ENCODE measurements around the gene PLVAP. TPM values are rescaled to one million over a fixed set of nuclear protein-coding genes. Genes with fewer than 3 reads are reported as not detected.

Gene PLVAP
- total and polyA plus RNA-seq, 5 donors from 2014 or later = not detected

- peak overlapping the region; percentile 63 to 99 (median 89) for H3K4me3 Mint-ChIP-seq
- no peak for ATAC-seq (ENCODE audit: low read depth in 2 of 2)
- H3K36me3 Mint-ChIP-seq = peaks cover 5% of the 10 kb centered on the region
- peaks cover 20% of the 10 kb centered on the region for H3K4me1 ChIP-seq (ENCODE audit: control insufficient read depth, insufficient read depth, low read length, poor library complexity, severe bottlenecking)
- no peak for DNase-seq
- H3K4me3 ChIP-seq (ENCODE audit: low read depth, low read length) = no peak overlapping the region
- no peaks in the 10 kb centered on the region for H3K27me3 ChIP-seq (ENCODE audit: control insufficient read depth, insufficient read depth, low read length)
- no peaks in the 10 kb centered on the region for H3K27me3 Mint-ChIP-seq
- peaks cover 25% of the 10 kb centered on the region for H3K36me3 ChIP-seq (ENCODE audit: control insufficient read depth, insufficient read depth, low read length)
- H3K9me3 ChIP-seq (ENCODE audit: control insufficient read depth in 2 of 2, low read length in 2 of 2) = no peaks in the 10 kb centered on the region
- no peaks in the 10 kb centered on the region for H3K9me3 Mint-ChIP-seq
- peak overlapping the region in 2 of 3 donors; percentile 86 to 90 for H3K27ac Mint-ChIP-seq
- peaks cover 6 to 39% (median 15%) of the 10 kb centered on the region in 4 donors for H3K4me1 Mint-ChIP-seq
- H3K27ac ChIP-seq (ENCODE audit: insufficient read depth, low read length, poor library complexity, severe bottlenecking) = no peak overlapping the region
These were observed 65.5 kb downstream of the PLVAP start for GRCh38 chr19:17311455-17312188.

GRCh38 chr19:17309965-17310461 lies 67.1 kb downstream of the PLVAP start:
- Histone ChIP-seq H3K4me3 (ENCODE audit: low read depth, low read length) (peak overlapping the region; percentile 81), H3K9me3 (ENCODE audit: control insufficient read depth in 2 of 2, low read length in 2 of 2) (no peaks in the 10 kb centered on the region), H3K27ac (ENCODE audit: insufficient read depth, low read length, poor library complexity, severe bottlenecking) (peak overlapping the region; percentile 82), H3K36me3 (ENCODE audit: control insufficient read depth, insufficient read depth, low read length) (peaks cover 14% of the 10 kb centered on the region), H3K27me3 (ENCODE audit: control insufficient read depth, insufficient read depth, low read length) (no peaks in the 10 kb centered on the region), H3K4me1 (ENCODE audit: control insufficient read depth, insufficient read depth, low read length, poor library complexity, severe bottlenecking) (peaks cover 32% of the 10 kb centered on the region)
- Mint-ChIP-seq H3K9me3 (no peaks in the 10 kb centered on the region), H3K27ac (peak overlapping the region; percentile 94 to 98 (median 97)), H3K4me1 (peaks cover 11 to 50% (median 21%) of the 10 kb centered on the region in 4 donors), H3K4me3 (peak overlapping the region; percentile 92 to 99 (median 98)), H3K27me3 (no peaks in the 10 kb centered on the region), H3K36me3 (peaks cover 5% of the 10 kb centered on the region)
- ATAC-seq (ENCODE audit: low read depth in 2 of 2) = no peak
- DNase-seq = no peak

- H3K4me3 Mint-ChIP-seq = peak within 1 kb of the TSS; percentile 92 to 99 (median 98)
- peak within 1 kb of the TSS; percentile 94 to 98 (median 97) for H3K27ac Mint-ChIP-seq
- H3K27ac ChIP-seq (ENCODE audit: insufficient read depth, low read length, poor library complexity, severe bottlenecking) = peak within 1 kb of the TSS; percentile 82
- H3K27me3 ChIP-seq (ENCODE audit: control insufficient read depth, insufficient read depth, low read length) = no peaks in the 10 kb centered on the region
- no peaks in the 10 kb centered on the region for H3K9me3 ChIP-seq (ENCODE audit: control insufficient read depth in 2 of 2, low read length in 2 of 2)
- peak within 1 kb of the TSS; percentile 81 for H3K4me3 ChIP-seq (ENCODE audit: low read depth, low read length)
- peaks cover 9% of the 10 kb centered on the region for H3K36me3 ChIP-seq (ENCODE audit: control insufficient read depth, insufficient read depth, low read length)
- H3K36me3 Mint-ChIP-seq = peaks cover 5% of the 10 kb centered on the region
- ATAC-seq (ENCODE audit: low read depth in 2 of 2) = peak; percentile 85 to 87
- H3K4me1 Mint-ChIP-seq = peaks cover 11 to 57% (median 24%) of the 10 kb centered on the region in 4 donors
- H3K9me3 Mint-ChIP-seq = no peaks in the 10 kb centered on the region
- H3K27me3 Mint-ChIP-seq = no peaks in the 10 kb centered on the region
- peak; percentile 99 to 100 (median 100) for DNase-seq
- peaks cover 35% of the 10 kb centered on the region for H3K4me1 ChIP-seq (ENCODE audit: control insufficient read depth, insufficient read depth, low read length, poor library complexity, severe bottlenecking)
These were observed 67.8 kb downstream of the PLVAP start, which contains the start of gene DDA1 for GRCh38 chr19:17309198-17309964. TSS of gene DDA1 (plus strand) at chr19:17309563. CDS start at chr19:17309655, 92 bp downstream.

GRCh38 chr19:17307876-17308377 lies 69.2 kb downstream of the PLVAP start:
- peaks cover 47% of the 10 kb centered on the region for H3K4me1 ChIP-seq (ENCODE audit: control insufficient read depth, insufficient read depth, low read length, poor library complexity, severe bottlenecking)
- H3K9me3 Mint-ChIP-seq = no peaks in the 10 kb centered on the region

GRCh38 chr19:17306285-17306714 lies 70.8 kb downstream of the PLVAP start:
- H3K4me1 Mint-ChIP-seq = peaks cover 11 to 67% (median 32%) of the 10 kb centered on the region in 4 donors
- Histone ChIP-seq H3K4me3 (ENCODE audit: low read depth, low read length) (peak overlapping the region; percentile 71), H3K27ac (ENCODE audit: insufficient read depth, low read length, poor library complexity, severe bottlenecking) (peak overlapping the region; percentile 88), H3K9me3 (ENCODE audit: control insufficient read depth in 2 of 2, low read length in 2 of 2) (no peaks in the 10 kb centered on the region), H3K36me3 (ENCODE audit: control insufficient read depth, insufficient read depth, low read length) (no peaks in the 10 kb centered on the region), H3K27me3 (ENCODE audit: control insufficient read depth, insufficient read depth, low read length) (no peaks in the 10 kb centered on the region), H3K4me1 (ENCODE audit: control insufficient read depth, insufficient read depth, low read length, poor library complexity, severe bottlenecking) (peaks cover 57% of the 10 kb centered on the region)
- no peaks in the 10 kb centered on the region for H3K27me3 Mint-ChIP-seq
- H3K36me3 Mint-ChIP-seq = peaks cover 5% of the 10 kb centered on the region
- ATAC-seq (ENCODE audit: low read depth in 2 of 2) = no peak
- peak in 1 of 3 donors; percentile 26 for DNase-seq
- peak overlapping the region in 2 of 3 donors; percentile 73 to 88 for H3K27ac Mint-ChIP-seq
- H3K9me3 Mint-ChIP-seq = no peaks in the 10 kb centered on the region
- peak overlapping the region; percentile 92 to 96 (median 93) for H3K4me3 Mint-ChIP-seq

More at GRCh38 chr19:17307876-17308377, 69.2 kb downstream of the PLVAP start:
- Histone ChIP-seq H3K27ac (ENCODE audit: insufficient read depth, low read length, poor library complexity, severe bottlenecking) (no peak overlapping the region), H3K27me3 (ENCODE audit: control insufficient read depth, insufficient read depth, low read length) (no peaks in the 10 kb centered on the region), H3K36me3 (ENCODE audit: control insufficient read depth, insufficient read depth, low read length) (no peaks in the 10 kb centered on the region), H3K4me3 (ENCODE audit: low read depth, low read length) (no peak overlapping the region), H3K9me3 (ENCODE audit: control insufficient read depth in 2 of 2, low read length in 2 of 2) (no peaks in the 10 kb centered on the region)
- Mint-ChIP-seq H3K4me3 (peak overlapping the region in 3 of 4 donors; percentile 48 to 74 (median 72)), H3K4me1 (peaks cover 11 to 62% (median 31%) of the 10 kb centered on the region in 4 donors), H3K36me3 (peaks cover 5% of the 10 kb centered on the region), H3K27me3 (no peaks in the 10 kb centered on the region), H3K27ac (peak overlapping the region in 1 of 3 donors; percentile 93)
- no peak for ATAC-seq (ENCODE audit: low read depth in 2 of 2)
- DNase-seq = no peak

GRCh38 chr19:17305517-17306284 lies 71.4 kb downstream of the PLVAP start, which contains the start of gene MRPL34:
TSS of gene MRPL34 (plus strand) at chr19:17305872. CDS start at chr19:17305893, 21 bp downstream.
- Mint-ChIP-seq H3K4me3 (peak within 1 kb of the TSS; percentile 92 to 96 (median 93)), H3K4me1 (peaks cover 11 to 62% (median 30%) of the 10 kb centered on the region in 4 donors), H3K36me3 (peaks cover 5% of the 10 kb centered on the region), H3K27me3 (no peaks in the 10 kb centered on the region), H3K27ac (peak within 1 kb of the TSS; percentile 73 to 95 (median 88)), H3K9me3 (no peaks in the 10 kb centered on the region)
- H3K4me3 ChIP-seq (ENCODE audit: low read depth, low read length) = peak within 1 kb of the TSS; percentile 71
- ATAC-seq (ENCODE audit: low read depth in 2 of 2) (peak; percentile 62 to 63), DNase-seq (peak; percentile 93 to 99 (median 96))
- H3K4me1 ChIP-seq (ENCODE audit: control insufficient read depth, insufficient read depth, low read length, poor library complexity, severe bottlenecking) = peaks cover 54% of the 10 kb centered on the region
- H3K27ac ChIP-seq (ENCODE audit: insufficient read depth, low read length, poor library complexity, severe bottlenecking) = peak within 1 kb of the TSS; percentile 88
- H3K27me3 ChIP-seq (ENCODE audit: control insufficient read depth, insufficient read depth, low read length) = no peaks in the 10 kb centered on the region
- no peaks in the 10 kb centered on the region for H3K9me3 ChIP-seq (ENCODE audit: control insufficient read depth in 2 of 2, low read length in 2 of 2)
- H3K36me3 ChIP-seq (ENCODE audit: control insufficient read depth, insufficient read depth, low read length) = no peaks in the 10 kb centered on the region

- H3K9me3 Mint-ChIP-seq = no peaks in the 10 kb centered on the region
- H3K9me3 ChIP-seq (ENCODE audit: control insufficient read depth in 2 of 2, low read length in 2 of 2) = no peaks in the 10 kb centered on the region
- no peak for DNase-seq
- H3K27me3 Mint-ChIP-seq = no peaks in the 10 kb centered on the region
- H3K27me3 ChIP-seq (ENCODE audit: control insufficient read depth, insufficient read depth, low read length) = no peaks in the 10 kb centered on the region
- H3K36me3 ChIP-seq (ENCODE audit: control insufficient read depth, insufficient read depth, low read length) = no peaks in the 10 kb centered on the region
- peaks cover 49% of the 10 kb centered on the region for H3K4me1 ChIP-seq (ENCODE audit: control insufficient read depth, insufficient read depth, low read length, poor library complexity, severe bottlenecking)
- peak overlapping the region; percentile 92 to 96 (median 93) for H3K4me3 Mint-ChIP-seq
- no peak for ATAC-seq (ENCODE audit: low read depth in 2 of 2)
- H3K27ac ChIP-seq (ENCODE audit: insufficient read depth, low read length, poor library complexity, severe bottlenecking) = peak overlapping the region; percentile 88
- peak overlapping the region; percentile 73 to 95 (median 79) for H3K27ac Mint-ChIP-seq
- peaks cover 11 to 56% (median 28%) of the 10 kb centered on the region in 4 donors for H3K4me1 Mint-ChIP-seq
- peaks cover 5% of the 10 kb centered on the region for H3K36me3 Mint-ChIP-seq
- peak overlapping the region; percentile 44 for H3K4me3 ChIP-seq (ENCODE audit: low read depth, low read length)
These were observed 72.0 kb downstream of the PLVAP start for GRCh38 chr19:17305216-17305516.
